SK-N-SH treated with all-trans-retinoic acid at 6 μM for 48 hours (cell line): ENCODE measurements around the gene LRRC41.

Experiments used
- SNAI2 ChIP-seq: fragments of 250-450 bp; sonication (Bioruptor Pico); IDR thresholded peaks from 2 replicates; pipeline ENCODE4 v1.5.0; 2020; ENCODE audit warnings: mild to moderate bottlenecking, moderate library complexity
- ZC3H10 ChIP-seq: fragments of 250-450 bp; sonication (Bioruptor Pico); IDR thresholded peaks from 2 replicates; pipeline ENCODE4 v1.5.1; 2021; ENCODE audit warnings: mild to moderate bottlenecking, moderate library complexity
- ZFP3 ChIP-seq: fragments of 250-450 bp; sonication (Bioruptor Pico); IDR thresholded peaks from 2 replicates; pipeline ENCODE4 v1.5.0; 2020; ENCODE audit warnings: mild to moderate bottlenecking, moderate library complexity

DNA sequence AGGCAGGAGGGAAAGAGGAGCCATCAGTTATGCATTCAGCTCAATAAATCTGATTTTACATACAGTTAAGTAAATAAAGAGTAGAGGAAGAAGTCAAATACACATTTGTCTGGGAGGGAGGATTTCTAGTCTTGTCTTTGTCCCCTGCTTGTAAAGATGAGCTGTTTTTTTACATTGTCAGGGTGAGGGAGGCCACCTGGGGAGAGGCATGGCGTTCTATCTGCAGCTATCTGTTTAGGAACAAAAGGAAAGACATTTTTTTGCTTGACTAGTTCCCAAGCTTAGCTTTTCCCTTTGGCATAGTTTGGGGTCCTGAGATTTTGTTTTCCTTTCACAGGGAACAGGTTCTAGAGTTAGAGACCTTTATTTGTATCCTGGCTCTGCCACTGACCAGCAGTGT lies 40.9 kb downstream of the LRRC41 start:
- TF ChIP-seq ZFP3 (no peak), SNAI2 (CRISPR knock-in tag) (no peak), ZC3H10 (no peak)
